K562 (cell line): ENCODE measurements around the gene C10orf90. TPM values are rescaled to one million over a fixed set of nuclear protein-coding genes. Genes with fewer than 3 reads are reported as not detected.

Experiments used
- ATAC-seq: fragments of 200-7000 bp; cut with Tn5 transposase; 3 replicates; pipeline ENCODE4 v1.9.1; 2020; ENCODE audit warnings: moderate library complexity
- BruUV-seq: library from RNA; stranded (reverse); fragments of 400-500 nt; replicated peaks from 2 replicates; lab custom pipeline; 2021; lab: Mats Ljungman, UMichigan
- CTCF ChIA-PET: fragments of 300-600 bp; formaldehyde crosslinking; extraction: SDS; loops from one replicate; lab custom pipeline; 2021; ENCODE audit warnings: low intra/inter-chr PET ratio; lab: Yijun Ruan, JAX
- POLR2A ChIA-PET: fragments of 300-600, 350-650 bp; sonication (Branson Sonifier 250); formaldehyde crosslinking; extraction: SDS; loops from one replicate; lab custom pipeline; 2021; ENCODE audit warnings: antibody characterized with exemption, inconsistent platforms; lab: Yijun Ruan, JAX
- DNase-seq, 4 experiments: peaks; one replicate each; pipeline versions ENCODE4 v3.0.0 to v3.0.0-alpha.2; 2011 to 2018; ENCODE audit warnings: low spot score in 3 of 4, mixed read lengths in 3 of 4; ENCODE audit errors: extremely low read depth in 1 of 4
- FAIRE-seq: peaks from 2 replicates; lab custom pipeline; 2011; peaks lifted over from hg19 to GRCh38; lab: Jason Lieb, UNC
- H2AFZ ChIP-seq: 2 replicates; pipeline ENCODE4 v1.6.0; 2011; ENCODE audit warnings: low read depth, low read length, control low read depth, inconsistent platforms
- H3K27ac ChIP-seq: fragments of 200-600 bp; 3 replicates; pipeline ENCODE4 v1.8.0; 2011; ENCODE audit warnings: low read depth, mild to moderate bottlenecking, control low read depth, inconsistent platforms, low read length, moderate library complexity, mixed read lengths; ENCODE audit errors: extremely low read depth
- H3K27me3 ChIP-seq, 2 experiments: fragments of 300-600 bp in 1 of 2; 2 replicates in 1 of 2; 3 replicates in 1 of 2; pipeline versions ENCODE4 v1.6.0 to v1.8.0; 2011; ENCODE audit warnings: inconsistent platforms in 2 of 2, low read length in 2 of 2, mild to moderate bottlenecking in 1 of 2, mixed read lengths in 1 of 2, moderate library complexity in 1 of 2; ENCODE audit not compliant: control insufficient read depth in 2 of 2, insufficient read depth in 2 of 2
- H3K36me3 ChIP-seq: fragments of 300-600 bp; 3 replicates; pipeline ENCODE4 v1.8.0; 2011; ENCODE audit warnings: mild to moderate bottlenecking, low read length, inconsistent platforms; ENCODE audit not compliant: control insufficient read depth, insufficient read depth
- H3K4me1 ChIP-seq, 2 experiments: fragments of 200-600 bp in 1 of 2; replicated peaks in 1 of 2; 2 replicates in 1 of 2; 3 replicates in 1 of 2; pipeline versions ENCODE4 v1.5.1 to v1.8.0; 2011; ENCODE audit warnings: inconsistent platforms in 2 of 2, low read length in 2 of 2, mild to moderate bottlenecking in 1 of 2, mixed read lengths in 1 of 2, moderate library complexity in 1 of 2; ENCODE audit not compliant: control insufficient read depth in 2 of 2, insufficient read depth in 2 of 2
- H3K4me2 ChIP-seq: 2 replicates; pipeline ENCODE4 v1.6.1; 2011; ENCODE audit warnings: low read length, control low read depth, inconsistent platforms, mixed read lengths; ENCODE audit not compliant: insufficient read depth
- H3K4me3 ChIP-seq: fragments of 200-600 bp; sonication (generic), shearing (Covaris generic); 2 replicates; pipeline ENCODE4 v1.5.1; 2016; ENCODE audit warnings: control low read depth, inconsistent platforms
- H3K79me2 ChIP-seq: fragments of 200-600 bp; 3 replicates; pipeline ENCODE4 v1.8.0; 2011; ENCODE audit warnings: low read length, inconsistent platforms; ENCODE audit not compliant: control insufficient read depth, insufficient read depth
- H3K9ac ChIP-seq, 2 experiments: 2 replicates each; pipeline versions ENCODE4 v1.6.0 to v1.6.1; 2011; ENCODE audit warnings: low read depth in 2 of 2, low read length in 2 of 2, control low read depth in 1 of 2, inconsistent platforms in 1 of 2, mild to moderate bottlenecking in 1 of 2, mixed read lengths in 1 of 2; ENCODE audit not compliant: insufficient read depth in 1 of 2
- H3K9me1 ChIP-seq: one replicate; pipeline ENCODE4 v1.6.0; 2011; ENCODE audit warnings: inconsistent platforms, mild to moderate bottlenecking, low read length, moderate library complexity; ENCODE audit not compliant: control insufficient read depth, insufficient read depth
- H3K9me3 ChIP-seq: replicated peaks from 2 replicates; pipeline ENCODE4 v1.5.1; 2011; ENCODE audit warnings: low read depth, low read length, inconsistent platforms; ENCODE audit not compliant: control insufficient read depth, insufficient read depth
- H4K20me1 ChIP-seq: replicated peaks from 2 replicates; pipeline ENCODE4 v1.6.1; 2011; ENCODE audit warnings: low read length, inconsistent platforms, mixed read lengths; ENCODE audit not compliant: control insufficient read depth, insufficient read depth
- CREBBP ChIP-seq: IDR thresholded peaks from one replicate; pipeline ENCODE4 v1.6.1; 2012; ENCODE audit warnings: low read depth, mild to moderate bottlenecking, control low read depth, inconsistent platforms, low read length
- HES1 ChIP-seq: fragments of 450-650 bp; IDR thresholded peaks from 2 replicates; pipeline ENCODE4 v1.6.1; 2016; ENCODE audit warnings: low read depth, mild to moderate bottlenecking, moderate library complexity
- HMG20A ChIP-seq: fragments of 450-650 bp; formaldehyde crosslinking; conservative IDR thresholded peaks from 2 replicates; pipeline ENCODE4 v1.4.0; 2020; ENCODE audit warnings: mild to moderate bottlenecking, mixed read lengths
- HMGN3 ChIP-seq: IDR thresholded peaks from 2 replicates; pipeline ENCODE4 v1.6.1; 2011; ENCODE audit warnings: borderline replicate concordance, low read depth, mild to moderate bottlenecking, mixed read lengths, low read length; ENCODE audit not compliant: insufficient read length; ENCODE audit errors: extremely low read depth
- ILF3 ChIP-seq: fragments of 450-650 bp; IDR thresholded peaks from 2 replicates; pipeline ENCODE4 v1.6.1; 2018; ENCODE audit warnings: antibody characterized with exemption, mild to moderate bottlenecking, moderate library complexity, borderline replicate concordance
- NUFIP1 ChIP-seq: fragments of 450-650 bp; IDR thresholded peaks from 2 replicates; pipeline ENCODE4 v1.6.1; 2018; ENCODE audit not compliant: partially characterized antibody
- RFX5 ChIP-seq: IDR thresholded peaks from 2 replicates; pipeline ENCODE4 v1.6.1; 2011; ENCODE audit warnings: low read depth, mild to moderate bottlenecking, improper control_type of control experiment, low read length
- SRSF1 ChIP-seq: fragments of 200-400 bp; formaldehyde crosslinking; IDR thresholded peaks from 2 replicates; pipeline ENCODE4 v1.6.1; 2017; ENCODE audit warnings: mild to moderate bottlenecking, low read depth, low read length, moderate library complexity
- STAT6 ChIP-seq: sonication (generic); formaldehyde crosslinking; IDR thresholded peaks from 2 replicates; pipeline ENCODE4 v1.8.1; 2023; ENCODE audit warnings: mild to moderate bottlenecking, missing genetic modification reagents
- TEAD4 ChIP-seq, 2 experiments: sonication (generic) in 1 of 2; formaldehyde crosslinking in 1 of 2; IDR thresholded peaks; 2 replicates each; pipeline versions ENCODE4 v1.6.1 to v1.8.0; 2012 to 2022; ENCODE audit warnings: borderline replicate concordance in 1 of 2, inconsistent platforms in 1 of 2, low read length in 1 of 2, mild to moderate bottlenecking in 1 of 2, missing genetic modification reagents in 1 of 2
- ZC3H11A ChIP-seq: IDR thresholded peaks from 2 replicates; pipeline ENCODE4 v1.6.1; 2012; ENCODE audit warnings: low read depth, low read length, improper control_type of control experiment
- ZNF239 ChIP-seq: fragments of 250-450 bp; sonication (Bioruptor Pico); IDR thresholded peaks from 2 replicates; pipeline ENCODE4 v1.4.0; 2020; ENCODE audit warnings: mild to moderate bottlenecking
- ZNF780A ChIP-seq: fragments of 250-450 bp; sonication (Bioruptor Pico); IDR thresholded peaks from 2 replicates; pipeline ENCODE4 v1.5.0; 2021; ENCODE audit warnings: mild to moderate bottlenecking
- ZNF785 ChIP-seq: fragments of 250-450 bp; sonication (Bioruptor Pico); IDR thresholded peaks from 2 replicates; pipeline ENCODE4 v1.4.0; 2020; ENCODE audit warnings: mild to moderate bottlenecking
- WGBS: fragments of 100-300 bp; shearing (Covaris generic); methylation state at CpG from one replicate; pipeline ENCODE4 v1.1.6; 2016; ENCODE audit warnings: low coverage, mixed read lengths; ENCODE audit not compliant: insufficient coverage; ENCODE audit errors: missing lambda C conversion rate; 5-methylcytosine and 5-hydroxymethylcytosine counted together
- in situ Hi-C: fragments of 300-500 bp; cut with MboI; formaldehyde crosslinking; loops from 4 replicates; pipeline ENCODE4 v1.15.0; 2018; ENCODE audit warnings: inconsistent platforms, mixed read lengths
- intact Hi-C: fragments of 100-400 bp; cut with micrococcal nuclease; formaldehyde crosslinking; loops from 2 replicates; pipeline ENCODE4 v1.14.2; 2022
- polyA plus RNA-seq, 8 experiments: library from polyadenylated mRNA; depleted of rRNA in 4 of 8; stranded (reverse) in 5 of 8; unstranded in 3 of 8; fragments of >200 nt; fragmentation: Nextera tagmentation in 2 of 8; fragmentation: Illumina TruSeq in 1 of 8; extraction: Ambion mirVana in 2 of 8; extraction: Trizol in 1 of 8; gene quantifications; 2 replicates each; pipeline versions ENCODE4 v1.2.1 to v1.2.3, GENCODE V29; 2011 to 2014; ENCODE audit warnings: inconsistent platforms in 1 of 8, missing spikeins in 1 of 8
- total RNA-seq, 7 experiments: library from RNA; depleted of rRNA in 6 of 7; stranded (reverse); fragments of >200 nt in 6 of 7; fragmentation: Illumina TruSeq in 2 of 7; extraction: Trizol in 2 of 7; gene quantifications; 2 replicates each; pipeline versions ENCODE4 v1.2.1 to v1.2.3, GENCODE V29; 2011 to 2021; ENCODE audit warnings: low replicate concordance in 1 of 7
- TF ChIP-seq, protein P1 (sequence below): fragments of 250-450 bp; sonication (Bioruptor Pico); IDR thresholded peaks from 2 replicates; pipeline ENCODE4 v1.8.0; 2021; ENCODE audit warnings: mild to moderate bottlenecking, moderate library complexity
- TF ChIP-seq, protein P2 (sequence below): sonication (generic); formaldehyde crosslinking; IDR thresholded peaks from 2 replicates; pipeline ENCODE4 v1.8.0; 2022; ENCODE audit warnings: missing genetic modification reagents, mild to moderate bottlenecking, borderline replicate concordance

Gene C10orf90
- total and polyA plus RNA-seq, 9 of the 15 experiments (the other 6 are each of a cell fraction or from before 2014, with no cell fraction given) = not detected

- Histone ChIP-seq H3K9ac (no peak overlapping the region), H3K27ac (no peak overlapping the region), H2AFZ (no peak overlapping the region), H3K4me3 (no peak overlapping the region), H3K4me2 (no peak overlapping the region), H3K4me1 (no peaks in the 10 kb centered on the region), H3K9me3 (no peaks in the 10 kb centered on the region), H4K20me1 (no peaks in the 10 kb centered on the region), H3K27me3 (peaks cover 0 to 5% of the 10 kb centered on the region in 2 experiments; a peak in 2 of 5 replicates), H3K36me3 (no peaks in the 10 kb centered on the region), H3K9me1 (no peaks in the 10 kb centered on the region), H3K79me2 (no peaks in the 10 kb centered on the region)
- intact Hi-C loops (loop anchor here (10.0 kb wide), 1 partner anchor 221 kb away; no protein-coding TSS in a partner anchor), in situ Hi-C loops (no loop called here)
- FAIRE-seq (no peak), DNase-seq (no peak), ATAC-seq (no peak)
- no TSS peak for BruUV-seq
- POLR2A ChIA-PET = no interaction called here
- WGBS = 5% methylated on average over 6 of the region's 6 CpGs
- CTCF ChIA-PET = no interaction called here
- TF ChIP-seq TEAD4 (IDR thresholded peaks at IDR 0.05; ENCODE audit: low read length) = no peak
- no peak for TF ChIP-seq TEAD4 (CRISPR knock-in tag; IDR thresholded peaks at IDR 0.05; ENCODE audit: borderline replicate concordance)
- TF ChIP-seq, protein P1, sequence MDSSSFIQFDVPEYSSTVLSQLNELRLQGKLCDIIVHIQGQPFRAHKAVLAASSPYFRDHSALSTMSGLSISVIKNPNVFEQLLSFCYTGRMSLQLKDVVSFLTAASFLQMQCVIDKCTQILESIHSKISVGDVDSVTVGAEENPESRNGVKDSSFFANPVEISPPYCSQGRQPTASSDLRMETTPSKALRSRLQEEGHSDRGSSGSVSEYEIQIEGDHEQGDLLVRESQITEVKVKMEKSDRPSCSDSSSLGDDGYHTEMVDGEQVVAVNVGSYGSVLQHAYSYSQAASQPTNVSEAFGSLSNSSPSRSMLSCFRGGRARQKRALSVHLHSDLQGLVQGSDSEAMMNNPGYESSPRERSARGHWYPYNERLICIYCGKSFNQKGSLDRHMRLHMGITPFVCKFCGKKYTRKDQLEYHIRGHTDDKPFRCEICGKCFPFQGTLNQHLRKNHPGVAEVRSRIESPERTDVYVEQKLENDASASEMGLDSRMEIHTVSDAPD (CRISPR knock-in tag) = no peak
- TF ChIP-seq NUFIP1 = no peak
- TF ChIP-seq HES1 = no peak
- no peak for TF ChIP-seq ZNF785 (CRISPR knock-in tag)
- no peak for TF ChIP-seq ZNF780A (CRISPR knock-in tag)
- TF ChIP-seq RFX5 = no peak
- TF ChIP-seq ZC3H11A = no peak
- TF ChIP-seq ZNF239 = no peak
- no peak for TF ChIP-seq SRSF1
- TF ChIP-seq ILF3 = no peak
- TF ChIP-seq CREBBP = no peak
- TF ChIP-seq, protein P2, sequence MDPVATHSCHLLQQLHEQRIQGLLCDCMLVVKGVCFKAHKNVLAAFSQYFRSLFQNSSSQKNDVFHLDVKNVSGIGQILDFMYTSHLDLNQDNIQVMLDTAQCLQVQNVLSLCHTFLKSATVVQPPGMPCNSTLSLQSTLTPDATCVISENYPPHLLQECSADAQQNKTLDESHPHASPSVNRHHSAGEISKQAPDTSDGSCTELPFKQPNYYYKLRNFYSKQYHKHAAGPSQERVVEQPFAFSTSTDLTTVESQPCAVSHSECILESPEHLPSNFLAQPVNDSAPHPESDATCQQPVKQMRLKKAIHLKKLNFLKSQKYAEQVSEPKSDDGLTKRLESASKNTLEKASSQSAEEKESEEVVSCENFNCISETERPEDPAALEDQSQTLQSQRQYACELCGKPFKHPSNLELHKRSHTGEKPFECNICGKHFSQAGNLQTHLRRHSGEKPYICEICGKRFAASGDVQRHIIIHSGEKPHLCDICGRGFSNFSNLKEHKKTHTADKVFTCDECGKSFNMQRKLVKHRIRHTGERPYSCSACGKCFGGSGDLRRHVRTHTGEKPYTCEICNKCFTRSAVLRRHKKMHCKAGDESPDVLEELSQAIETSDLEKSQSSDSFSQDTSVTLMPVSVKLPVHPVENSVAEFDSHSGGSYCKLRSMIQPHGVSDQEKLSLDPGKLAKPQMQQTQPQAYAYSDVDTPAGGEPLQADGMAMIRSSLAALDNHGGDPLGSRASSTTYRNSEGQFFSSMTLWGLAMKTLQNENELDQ (CRISPR knock-in tag) = no peak
- TF ChIP-seq HMG20A (CRISPR knock-in tag) = no peak
- no peak for TF ChIP-seq STAT6
- no peak for TF ChIP-seq HMGN3
These were observed 265.2 kb downstream of the C10orf90 start for GRCh38 chr10:126405239-126405775.
